SJCRH30 (cell line): ENCODE results near the gene C1orf159. TPM values are rescaled to one million over a fixed set of nuclear protein-coding genes. Genes with fewer than 3 reads are reported as not detected.
"Not testable (repeated sequence)": the region's sequence is repeated elsewhere in the genome, so short reads cannot be mapped to it uniquely, and the experiment has no call there.

Experiments
- DNase-seq, 2 experiments: peaks; one replicate each; pipeline ENCODE4 v3.0.0-alpha.2; 2015 to 2020
- H3K27ac ChIP-seq: fragments of 250-450 bp; sonication (Bioruptor Pico); 2 replicates; pipeline ENCODE4 v1.5.1; 2020; ENCODE audit warnings: mild to moderate bottlenecking, moderate library complexity
- H3K27me3 ChIP-seq: fragments of 250-450 bp; sonication (Bioruptor Pico); 2 replicates; pipeline ENCODE4 v1.5.1; 2020; ENCODE audit warnings: mild to moderate bottlenecking, moderate library complexity
- H3K36me3 ChIP-seq: fragments of 250-450 bp; sonication (Bioruptor Pico); 2 replicates; pipeline ENCODE4 v1.5.1; 2020; ENCODE audit warnings: mild to moderate bottlenecking, moderate library complexity
- H3K4me1 ChIP-seq: fragments of 250-450 bp; sonication (Bioruptor Pico); 2 replicates; pipeline ENCODE4 v1.5.1; 2020; ENCODE audit warnings: mild to moderate bottlenecking, moderate library complexity
- H3K4me3 ChIP-seq: fragments of 250-450 bp; sonication (Bioruptor Pico); 2 replicates; pipeline ENCODE4 v1.5.1; 2020; ENCODE audit warnings: mild to moderate bottlenecking, moderate library complexity
- H3K9me3 ChIP-seq: fragments of 250-450 bp; sonication (Bioruptor Pico); replicated peaks from 2 replicates; pipeline ENCODE4 v1.5.1; 2020; ENCODE audit warnings: mild to moderate bottlenecking, moderate library complexity
- total RNA-seq: library from RNA; depleted of rRNA; stranded (reverse); fragments of >200 nt; shearing (Covaris generic); gene quantifications from 2 replicates; pipeline ENCODE4 v1.2.3, GENCODE V29; 2014

C1orf159 gene
- total RNA-seq, 1 experiment from 2014 or later, result 20.8 TPM

- Histone ChIP-seq H3K36me3 (peaks cover 14% of the 10 kb centered on the region), H3K27ac (no peak overlapping the region), H3K27me3 (no peaks in the 10 kb centered on the region), H3K4me3 (no peak overlapping the region), H3K9me3 (peaks cover 16% of the 10 kb centered on the region), H3K4me1 (no peaks in the 10 kb centered on the region)
- no peak for DNase-seq
Observed at GRCh38 chr1:1106510-1107221, 9.2 kb downstream of the C1orf159 start.

GRCh38 chr1:1104152-1104551 is 11.7 kb downstream of the C1orf159 start:
- H3K27me3 ChIP-seq, H3K27ac ChIP-seq, DNase-seq, H3K4me1 ChIP-seq, H3K4me3 ChIP-seq: not testable (repeated sequence)
- peaks cover 16% of the 10 kb centered on the region for H3K9me3 ChIP-seq
- peaks cover 14% of the 10 kb centered on the region for H3K36me3 ChIP-seq

DNA sequence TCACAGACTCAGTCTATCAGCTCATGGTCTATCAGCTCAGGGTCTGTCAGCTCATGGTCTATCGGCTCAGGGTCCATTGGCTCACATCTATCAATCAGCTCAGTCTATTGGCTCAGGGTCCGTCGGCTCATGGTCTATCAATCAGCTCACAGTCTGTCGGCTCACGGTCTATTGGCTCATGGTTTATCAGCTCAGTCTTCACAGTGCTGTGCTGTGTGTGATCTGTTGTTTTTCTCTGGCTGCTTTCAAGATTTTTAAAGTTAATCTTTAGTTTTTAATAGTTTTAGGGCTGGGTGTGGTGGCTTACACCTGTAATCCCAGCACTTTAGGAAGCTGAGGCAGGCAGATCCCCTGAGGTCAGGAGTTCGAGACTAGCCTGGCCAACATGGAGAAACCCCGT is 14.4 kb downstream of the C1orf159 start:
- DNase-seq, result no peak
- Histone ChIP-seq H3K27ac (no peak overlapping the region), H3K9me3 (peaks cover 9% of the 10 kb centered on the region), H3K36me3 (peaks cover 16% of the 10 kb centered on the region), H3K4me1 (no peaks in the 10 kb centered on the region), H3K4me3 (no peak overlapping the region), H3K27me3 (no peaks in the 10 kb centered on the region)

GRCh38 chr1:1100296-1100695 is 15.6 kb downstream of the C1orf159 start:
- no peaks in the 10 kb centered on the region for H3K4me1 ChIP-seq
- H3K27ac ChIP-seq, result no peak overlapping the region
- H3K27me3 ChIP-seq, result no peaks in the 10 kb centered on the region
- H3K36me3 ChIP-seq, result peaks cover 10% of the 10 kb centered on the region; the same call in 1 of the 2 replicates
- DNase-seq, result no peak
- no peak overlapping the region for H3K4me3 ChIP-seq
- H3K9me3 ChIP-seq, result no peaks in the 10 kb centered on the region

- H3K4me1 ChIP-seq, result no peaks in the 10 kb centered on the region
- H3K4me3 ChIP-seq, result no peak overlapping the region
- DNase-seq, result no peak
- no peaks in the 10 kb centered on the region for H3K27me3 ChIP-seq
- H3K9me3 ChIP-seq, result no peaks in the 10 kb centered on the region
- H3K36me3 ChIP-seq, result peaks cover 10% of the 10 kb centered on the region; the same call in 1 of the 2 replicates
- no peak overlapping the region for H3K27ac ChIP-seq
Observed at GRCh38 chr1:1099506-1100183, 16.2 kb downstream of the C1orf159 start.

DNA sequence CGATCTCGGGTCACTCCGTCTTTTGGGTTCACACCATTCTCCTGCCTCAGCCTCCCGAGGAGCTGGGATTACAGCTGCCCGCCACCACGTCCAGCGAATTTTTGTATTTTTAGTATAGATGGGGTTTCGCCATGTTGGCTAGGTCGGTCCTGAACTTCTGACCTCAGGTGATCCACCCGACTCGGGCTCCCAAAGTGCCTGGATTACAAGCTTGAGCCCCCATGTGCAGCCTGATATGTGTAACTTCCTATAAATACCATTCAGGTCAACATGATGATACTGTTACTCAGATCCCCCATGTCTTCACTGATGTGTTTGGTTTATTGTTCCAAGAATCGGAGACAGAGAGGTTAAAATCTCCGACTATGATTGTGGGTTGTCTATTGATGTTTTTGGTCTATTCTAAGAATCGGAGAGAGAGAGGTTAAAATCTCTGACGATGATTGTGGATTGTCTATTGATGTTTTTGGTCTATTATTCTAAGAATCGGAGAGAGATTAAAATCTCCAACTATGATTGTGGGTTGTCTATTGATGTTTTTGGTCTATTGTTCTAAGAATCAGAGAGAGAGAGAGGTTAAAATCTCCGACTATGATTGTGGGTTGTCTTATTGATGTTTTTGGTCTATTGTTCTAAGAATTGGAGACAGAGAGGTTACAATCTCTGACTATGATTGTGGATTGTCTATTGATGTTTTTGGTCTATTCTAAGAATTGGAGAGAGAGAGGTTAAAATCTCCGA is 17.0 kb downstream of the C1orf159 start:
- DNase-seq, result no peak
- H3K4me1 ChIP-seq, result no peaks in the 10 kb centered on the region
- H3K27ac ChIP-seq, result no peak overlapping the region
- H3K27me3 ChIP-seq, result no peaks in the 10 kb centered on the region
- no peak overlapping the region for H3K4me3 ChIP-seq
- H3K36me3 ChIP-seq, result peaks cover 4% of the 10 kb centered on the region; the same call in 1 of the 2 replicates
- H3K9me3 ChIP-seq, result no peaks in the 10 kb centered on the region

- H3K36me3 ChIP-seq, H3K27ac ChIP-seq, H3K4me3 ChIP-seq, H3K9me3 ChIP-seq, H3K27me3 ChIP-seq, H3K4me1 ChIP-seq, DNase-seq: not testable (repeated sequence)
Observed at GRCh38 chr1:1096136-1096535, 19.8 kb downstream of the C1orf159 start.

DNA sequence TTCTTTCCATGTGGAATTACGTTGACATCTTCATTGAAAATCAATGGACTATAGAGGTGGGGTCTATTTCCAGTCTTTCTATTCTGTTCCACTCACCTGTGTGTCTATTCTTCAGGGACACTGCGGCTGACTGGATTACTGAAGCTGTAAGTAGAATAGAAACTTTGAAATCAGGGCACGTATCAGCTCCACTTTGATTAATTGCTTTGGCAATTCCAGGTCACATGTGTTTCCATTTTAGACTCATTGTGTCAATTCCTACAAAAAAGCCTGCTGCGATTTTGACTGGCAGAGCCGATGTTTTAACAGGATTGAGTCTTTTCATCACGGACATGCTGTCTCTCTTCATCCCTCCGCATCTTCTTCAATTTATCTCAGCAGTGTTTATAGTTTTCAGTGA is 20.9 kb downstream of the C1orf159 start:
- H3K9me3 ChIP-seq, result no peaks in the 10 kb centered on the region
- H3K36me3 ChIP-seq, result 0 out of 2 replicates have a peak, but pooled peaks cover 2% of the 10 kb centered on the region
- no peak overlapping the region for H3K4me3 ChIP-seq
- no peaks in the 10 kb centered on the region for H3K4me1 ChIP-seq
- no peak for DNase-seq
- no peaks in the 10 kb centered on the region for H3K27me3 ChIP-seq
- no peak overlapping the region for H3K27ac ChIP-seq

GRCh38 chr1:1093610-1093943 is 22.3 kb downstream of the C1orf159 start:
- no peaks in the 10 kb centered on the region for H3K9me3 ChIP-seq
- H3K4me1 ChIP-seq, result no peaks in the 10 kb centered on the region
- no peaks in the 10 kb centered on the region for H3K27me3 ChIP-seq
- no peak for DNase-seq
- H3K4me3 ChIP-seq, result no peak overlapping the region
- H3K36me3 ChIP-seq, result 0 out of 2 replicates have a peak, but pooled peaks cover 2% of the 10 kb centered on the region
- no peak overlapping the region for H3K27ac ChIP-seq

DNA sequence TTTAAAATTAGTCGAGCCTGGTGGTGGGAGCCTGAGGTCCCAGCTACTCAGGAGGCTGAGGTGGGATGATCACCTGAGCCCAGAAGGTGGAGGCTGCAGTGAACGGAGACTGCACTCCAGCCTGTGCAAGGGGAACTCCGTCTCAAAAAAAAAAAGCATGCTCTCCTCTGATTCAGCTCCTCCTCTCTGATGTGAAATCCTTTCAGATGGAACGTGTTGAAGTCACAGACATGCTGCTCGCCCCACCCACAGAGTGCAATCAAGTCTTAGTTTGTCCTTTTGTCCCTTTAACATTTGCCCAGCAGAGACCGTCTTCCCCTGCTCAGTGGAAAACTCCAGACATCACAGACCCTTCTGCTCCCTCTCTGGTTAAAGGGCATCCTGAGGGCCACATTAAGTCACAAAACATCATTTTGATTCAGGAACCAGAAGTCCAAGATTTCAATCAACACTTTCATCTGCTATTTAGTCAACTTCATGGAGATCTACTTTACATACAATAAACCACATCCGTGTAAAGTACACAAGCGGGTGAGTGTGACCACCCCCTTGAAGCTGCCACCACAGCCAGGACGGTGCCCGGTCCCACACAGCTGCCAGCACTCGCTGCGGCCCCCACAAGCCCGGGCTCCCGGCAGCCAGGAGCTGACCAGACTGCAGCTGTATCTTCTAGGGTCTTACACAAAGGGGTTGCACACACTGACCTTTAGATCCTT is 22.8 kb downstream of the C1orf159 start:
- Histone ChIP-seq H3K4me1 (no peaks in the 10 kb centered on the region), H3K4me3 (no peak overlapping the region), H3K27me3 (no peaks in the 10 kb centered on the region), H3K9me3 (no peaks in the 10 kb centered on the region), H3K27ac (no peak overlapping the region), H3K36me3 (no peaks in the 10 kb centered on the region)
- DNase-seq, result no peak

- H3K27ac ChIP-seq, result no peak overlapping the region
- no peaks in the 10 kb centered on the region for H3K4me1 ChIP-seq
- no peak for DNase-seq
- H3K27me3 ChIP-seq, result no peaks in the 10 kb centered on the region
- H3K9me3 ChIP-seq, result no peaks in the 10 kb centered on the region
- H3K4me3 ChIP-seq, result no peak overlapping the region
- H3K36me3 ChIP-seq, result no peaks in the 10 kb centered on the region
Observed at GRCh38 chr1:1092149-1092855, 23.6 kb downstream of the C1orf159 start.

DNA sequence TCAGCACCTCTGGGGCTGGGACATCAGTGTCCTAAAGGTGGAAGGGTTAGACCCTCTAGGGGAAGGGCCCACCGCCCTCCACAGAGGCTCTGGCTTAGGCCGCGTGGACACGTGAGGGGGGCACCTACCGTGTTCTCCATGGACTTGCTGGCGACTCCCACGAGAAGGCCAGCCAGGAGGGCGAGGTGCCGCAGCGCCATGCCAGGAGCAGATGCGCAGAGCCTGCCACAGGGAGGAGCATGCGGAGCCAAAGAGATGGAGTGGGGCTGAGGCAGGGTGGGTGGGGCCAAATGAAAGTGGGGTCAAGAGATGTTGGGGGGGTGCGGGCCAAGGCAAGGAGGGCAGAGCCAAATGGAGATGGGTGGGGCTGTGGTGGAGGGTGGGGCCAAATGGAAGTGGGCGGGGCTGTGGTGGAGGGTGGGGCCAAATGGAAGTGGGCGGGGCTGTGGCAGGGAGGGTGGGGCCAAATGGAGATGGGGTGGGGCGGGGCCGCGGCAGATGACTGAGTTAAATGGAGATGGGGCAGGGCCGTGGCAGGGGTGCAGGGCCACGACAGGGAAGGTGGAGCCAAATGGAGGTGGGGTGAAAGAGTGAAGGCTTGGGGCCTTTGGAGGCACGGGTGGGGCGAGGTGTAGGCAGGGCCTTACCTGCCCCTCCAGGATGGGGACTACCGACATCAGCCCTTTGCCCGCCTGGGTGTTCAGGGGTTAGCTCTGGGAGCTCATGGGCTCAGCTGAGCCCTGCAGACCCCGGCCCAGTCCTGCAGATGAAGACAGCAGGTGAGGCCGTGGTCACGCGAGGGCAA is 24.3 kb downstream of the C1orf159 start:
- DNase-seq, result no peak
- H3K27ac ChIP-seq, result no peak overlapping the region
- H3K4me1 ChIP-seq, result no peaks in the 10 kb centered on the region
- H3K36me3 ChIP-seq, result no peaks in the 10 kb centered on the region
- H3K9me3 ChIP-seq, result no peaks in the 10 kb centered on the region
- H3K4me3 ChIP-seq, result no peak overlapping the region
- no peaks in the 10 kb centered on the region for H3K27me3 ChIP-seq

- DNase-seq, result no peak
- Histone ChIP-seq H3K36me3 (no peaks in the 10 kb centered on the region), H3K9me3 (no peaks in the 10 kb centered on the region), H3K4me3 (no peak overlapping the region), H3K27me3 (no peaks in the 10 kb centered on the region), H3K27ac (no peak overlapping the region), H3K4me1 (no peaks in the 10 kb centered on the region)
Observed at GRCh38 chr1:1090424-1091343, 25.2 kb downstream of the C1orf159 start.
